Activated CD4-positive, alpha-beta T cell treated with anti-CD3 and anti-CD28 coated beads, Interleukin-2, Interleukin-6, amounts not matched to agents 100 ng/mL and 50 ng/mL, durations not matched to agents 16 hours and 8 hours (primary cell): ENCODE measurements around the gene NHSL1.

Experiments
- DNase-seq: peaks from one replicate; pipeline ENCODE4 v3.0.0-alpha.2; 2020

The NHSL1 gene, protein sequence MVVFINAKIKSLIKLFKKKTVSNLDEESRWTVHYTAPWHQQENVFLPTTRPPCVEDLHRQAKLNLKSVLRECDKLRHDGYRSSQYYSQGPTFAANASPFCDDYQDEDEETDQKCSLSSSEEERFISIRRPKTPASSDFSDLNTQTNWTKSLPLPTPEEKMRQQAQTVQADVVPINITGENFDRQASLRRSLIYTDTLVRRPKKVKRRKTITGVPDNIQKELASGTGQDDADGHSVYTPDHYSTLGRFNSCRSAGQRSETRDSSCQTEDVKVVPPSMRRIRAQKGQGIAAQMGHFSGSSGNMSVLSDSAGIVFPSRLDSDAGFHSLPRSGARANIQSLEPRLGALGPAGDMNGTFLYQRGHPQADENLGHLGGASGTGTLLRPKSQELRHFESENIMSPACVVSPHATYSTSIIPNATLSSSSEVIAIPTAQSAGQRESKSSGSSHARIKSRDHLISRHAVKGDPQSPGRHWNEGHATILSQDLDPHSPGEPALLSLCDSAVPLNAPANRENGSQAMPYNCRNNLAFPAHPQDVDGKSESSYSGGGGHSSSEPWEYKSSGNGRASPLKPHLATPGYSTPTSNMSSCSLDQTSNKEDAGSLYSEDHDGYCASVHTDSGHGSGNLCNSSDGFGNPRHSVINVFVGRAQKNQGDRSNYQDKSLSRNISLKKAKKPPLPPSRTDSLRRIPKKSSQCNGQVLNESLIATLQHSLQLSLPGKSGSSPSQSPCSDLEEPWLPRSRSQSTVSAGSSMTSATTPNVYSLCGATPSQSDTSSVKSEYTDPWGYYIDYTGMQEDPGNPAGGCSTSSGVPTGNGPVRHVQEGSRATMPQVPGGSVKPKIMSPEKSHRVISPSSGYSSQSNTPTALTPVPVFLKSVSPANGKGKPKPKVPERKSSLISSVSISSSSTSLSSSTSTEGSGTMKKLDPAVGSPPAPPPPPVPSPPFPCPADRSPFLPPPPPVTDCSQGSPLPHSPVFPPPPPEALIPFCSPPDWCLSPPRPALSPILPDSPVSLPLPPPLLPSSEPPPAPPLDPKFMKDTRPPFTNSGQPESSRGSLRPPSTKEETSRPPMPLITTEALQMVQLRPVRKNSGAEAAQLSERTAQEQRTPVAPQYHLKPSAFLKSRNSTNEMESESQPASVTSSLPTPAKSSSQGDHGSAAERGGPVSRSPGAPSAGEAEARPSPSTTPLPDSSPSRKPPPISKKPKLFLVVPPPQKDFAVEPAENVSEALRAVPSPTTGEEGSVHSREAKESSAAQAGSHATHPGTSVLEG (N-terminal part only)

DNA sequence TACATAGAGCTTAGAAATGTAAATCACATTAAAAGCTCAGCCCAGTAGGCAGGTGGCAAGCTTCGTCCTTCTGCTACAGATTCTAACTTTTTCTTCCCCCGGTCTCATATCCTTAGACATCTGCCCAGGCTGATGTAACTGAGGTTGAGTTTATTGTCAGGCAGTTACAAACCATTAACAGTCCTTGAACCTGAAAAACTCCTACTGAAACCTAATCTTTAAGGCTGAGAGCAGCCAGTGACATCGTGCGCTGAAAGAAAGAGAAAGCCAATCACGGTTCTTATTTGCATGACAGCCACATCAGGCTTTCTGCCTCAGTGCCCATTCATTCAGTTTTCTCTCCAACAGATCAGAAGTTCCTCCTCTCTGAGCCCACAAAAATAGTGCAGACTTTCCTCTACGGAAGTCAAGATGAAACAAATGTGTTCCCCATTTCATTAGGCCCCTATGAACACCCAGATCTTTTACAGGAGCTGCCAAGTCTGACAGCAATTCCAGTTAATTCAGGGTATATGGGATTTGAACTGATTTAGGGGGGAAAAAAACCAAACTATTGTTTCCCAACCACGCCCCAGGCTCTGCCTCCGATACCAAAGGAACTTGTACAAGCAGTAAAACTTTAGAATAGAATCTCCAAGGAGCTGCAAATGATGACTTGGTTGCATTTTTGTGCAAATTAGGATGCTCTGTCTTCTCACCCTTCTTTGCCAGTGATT lies at the start of gene NHSL1:
NHSL1 (minus strand) TSS at position 192 of the 716 bp plus-strand sequence. CDS start 204 bp downstream, outside the sequence.
- no peak for DNase-seq

DNA sequence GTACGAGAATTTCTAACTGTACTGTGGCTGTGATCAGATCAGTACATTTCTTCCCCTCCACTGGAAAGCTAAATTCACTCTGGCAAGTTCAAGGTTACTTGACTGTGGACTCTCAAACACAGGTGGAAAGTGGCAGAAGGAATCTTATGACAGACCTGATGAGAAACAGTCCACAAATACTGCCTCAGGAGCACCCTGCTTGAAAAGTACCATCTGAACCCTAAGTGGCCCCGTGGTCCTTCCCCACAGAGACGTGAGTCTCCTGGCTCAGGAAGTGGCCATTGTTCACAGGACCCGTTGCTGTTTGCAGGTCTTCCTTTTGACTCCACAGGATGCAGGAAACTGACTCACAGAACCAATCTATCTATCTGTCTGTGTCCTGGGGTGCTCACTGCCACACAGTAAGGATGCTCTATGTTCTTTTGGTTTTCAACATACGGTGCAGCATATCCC lies 47.5 kb upstream of the NHSL1 start:
- peak; percentile 61 for DNase-seq

DNA sequence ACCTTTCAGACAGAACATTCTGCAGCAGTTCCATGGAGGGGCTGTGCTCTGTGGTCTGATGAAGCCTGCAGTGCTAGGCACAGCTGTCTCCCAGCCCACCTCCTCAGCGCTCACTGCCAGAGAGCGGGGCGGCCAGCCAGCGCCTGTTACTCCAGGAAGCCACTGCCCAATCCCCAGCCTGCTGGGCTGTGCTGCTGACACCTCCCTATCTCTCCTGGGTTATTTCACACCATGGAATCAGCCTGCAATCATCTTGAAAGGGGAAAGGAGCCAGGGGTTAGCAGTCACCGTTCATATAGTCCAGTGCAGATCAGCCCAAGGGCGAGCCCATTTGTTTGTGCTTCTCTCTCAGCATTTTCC lies 46.3 kb upstream of the NHSL1 start:
- no peak for DNase-seq

DNA sequence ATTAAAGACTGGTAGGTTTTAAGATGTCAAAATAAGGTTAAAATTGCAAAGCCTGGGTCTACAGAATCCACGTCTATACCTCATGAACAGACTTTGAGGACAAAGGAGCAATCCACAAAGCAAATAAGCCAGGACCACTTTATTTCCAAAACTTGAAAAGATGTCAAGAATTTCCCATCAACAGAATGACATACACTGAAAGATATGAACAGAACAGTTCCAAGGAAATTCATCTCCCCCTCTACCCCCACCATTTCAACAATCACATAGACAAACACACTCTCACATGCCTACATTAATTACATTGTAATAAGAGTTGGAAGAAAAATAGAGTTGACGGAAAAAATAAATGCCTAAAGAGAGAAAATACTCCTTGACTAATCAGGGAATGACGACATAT lies 45.2 kb upstream of the NHSL1 start:
- DNase-seq, result no peak

DNA sequence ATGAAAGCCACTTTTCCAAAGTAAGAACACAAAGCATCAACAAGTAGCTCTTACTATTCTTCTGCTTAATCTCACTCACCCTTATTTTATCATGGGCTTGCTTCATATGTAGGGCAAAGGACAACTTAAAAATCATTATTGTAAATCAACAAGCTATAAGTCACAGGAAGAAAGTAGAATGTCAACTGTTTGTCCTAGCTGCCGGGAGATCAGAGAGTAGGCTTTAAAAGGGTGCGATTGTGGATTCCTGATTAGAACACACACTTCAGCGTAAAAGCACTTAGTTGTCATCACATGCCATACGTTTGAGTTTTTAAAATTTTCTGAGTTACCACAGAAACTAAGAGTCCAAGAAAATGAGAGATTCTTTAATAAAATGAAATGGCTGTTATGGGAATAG lies 44.4 kb upstream of the NHSL1 start:
- DNase-seq, result no peak

DNA sequence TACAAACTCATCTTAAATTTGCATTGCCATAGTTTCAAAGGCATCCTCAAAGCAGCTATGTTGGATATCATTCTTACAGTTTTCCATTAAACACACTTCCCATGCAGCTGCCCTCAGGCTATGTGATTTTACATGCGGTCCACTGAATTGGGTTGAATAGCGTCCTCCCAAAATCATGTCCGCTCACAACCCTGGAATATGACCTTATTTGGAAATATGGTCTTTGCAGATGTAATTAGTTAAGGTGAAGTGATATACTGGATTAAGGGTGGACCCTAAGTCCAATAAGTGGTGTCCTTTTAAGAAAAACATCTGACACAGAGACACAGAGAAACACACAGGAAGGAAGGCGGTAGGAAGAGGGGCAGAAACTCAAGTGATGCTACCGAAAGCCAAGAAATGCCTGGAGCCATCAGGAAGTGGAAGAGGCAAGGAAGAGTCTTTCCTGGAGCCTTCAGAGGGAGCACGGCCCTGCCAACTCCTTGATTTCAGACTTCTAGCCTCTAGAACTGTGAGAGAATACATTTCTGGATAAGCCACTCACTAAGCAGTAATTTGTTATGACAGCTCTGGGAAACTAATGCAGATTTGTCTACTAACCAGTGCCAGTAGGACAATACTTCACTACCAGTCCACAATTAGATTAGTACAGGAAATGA lies 42.7 kb upstream of the NHSL1 start:
- DNase-seq, result no peak

DNA sequence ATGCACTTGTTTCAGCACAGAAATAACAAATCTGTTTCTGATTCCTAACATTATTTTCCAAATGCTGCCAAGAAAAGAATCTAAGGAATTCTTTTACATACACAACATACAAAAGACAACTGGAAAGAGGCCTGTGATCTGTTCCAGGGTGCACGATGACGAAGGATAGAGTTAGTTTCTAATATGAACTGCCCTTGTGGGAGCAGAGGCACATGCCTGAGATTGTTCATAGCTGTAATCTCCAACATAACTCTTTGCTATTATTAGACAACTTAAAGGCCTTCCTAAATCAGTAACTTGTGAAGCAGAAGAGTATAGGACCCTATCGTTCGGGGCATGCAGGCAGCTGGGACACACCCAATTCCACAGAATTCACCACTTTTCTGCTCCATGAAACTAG lies 41.2 kb upstream of the NHSL1 start:
- no peak for DNase-seq

DNA sequence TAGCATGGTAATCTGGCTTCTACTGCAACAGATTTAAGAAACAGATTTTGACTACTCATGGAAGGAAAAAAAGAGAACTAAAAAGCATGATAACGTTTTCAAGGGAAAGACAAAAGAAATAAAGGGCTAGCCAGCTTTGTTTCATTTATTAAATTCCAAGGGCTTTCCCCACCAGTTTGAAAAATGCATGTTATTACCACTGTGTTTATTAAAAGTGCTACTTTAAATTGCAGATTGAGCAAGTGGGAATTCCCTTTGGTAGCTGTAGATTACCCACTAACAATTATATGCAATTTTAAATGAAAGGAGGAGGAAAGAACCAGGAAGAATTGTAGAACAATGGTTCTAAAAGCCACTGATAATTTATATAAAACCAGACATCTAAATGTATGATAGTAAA lies 40.6 kb upstream of the NHSL1 start:
- no peak for DNase-seq

DNA sequence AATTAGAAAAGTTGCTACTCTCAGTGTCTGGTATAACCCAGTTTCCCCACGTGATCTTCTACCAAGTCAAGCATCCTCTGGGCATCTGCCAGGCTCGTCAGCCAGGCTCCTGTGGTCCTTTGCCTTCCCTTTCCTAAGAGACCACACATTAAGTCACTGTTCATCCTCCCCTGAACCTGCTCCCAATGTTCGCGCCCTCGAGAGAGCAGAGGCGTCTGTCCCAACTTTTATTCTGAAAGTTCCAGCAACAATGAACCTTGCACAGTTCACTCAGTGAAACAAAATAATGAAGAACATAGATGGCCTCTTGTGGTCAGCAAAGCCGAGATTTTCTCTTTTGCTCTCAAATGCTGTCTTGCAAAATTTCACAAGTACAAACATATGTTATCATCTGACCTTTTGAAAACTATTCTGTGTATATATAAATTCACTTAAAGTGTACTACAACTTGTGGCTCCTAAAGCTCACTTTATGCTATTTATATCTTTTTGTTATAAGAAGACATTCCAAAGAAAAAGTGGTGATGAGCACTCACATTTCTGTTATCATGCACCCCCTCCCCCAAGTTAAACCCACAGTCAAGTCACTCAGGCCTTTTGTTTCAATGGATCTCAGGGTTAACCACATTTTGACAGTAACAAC lies 39.2 kb upstream of the NHSL1 start:
- no peak for DNase-seq

DNA sequence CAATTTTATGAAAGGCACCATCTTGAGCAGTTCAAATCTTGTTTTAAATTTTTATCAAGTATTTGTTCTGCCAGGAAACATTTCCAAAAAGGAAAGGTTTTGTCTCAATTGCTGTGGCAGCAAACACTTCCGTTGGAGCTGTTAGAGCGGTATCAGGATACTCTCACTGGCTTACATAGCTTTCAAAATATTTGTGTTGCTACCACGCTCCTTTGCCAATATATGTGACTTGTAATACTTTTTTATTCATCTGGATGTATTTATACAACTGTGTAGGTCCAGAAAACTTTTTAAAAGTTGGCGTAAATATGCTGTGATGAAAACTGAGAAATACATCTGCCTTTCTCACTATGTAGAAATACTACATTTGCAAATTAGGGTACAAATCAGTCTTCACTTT lies 37.8 kb upstream of the NHSL1 start:
- no peak for DNase-seq

DNA sequence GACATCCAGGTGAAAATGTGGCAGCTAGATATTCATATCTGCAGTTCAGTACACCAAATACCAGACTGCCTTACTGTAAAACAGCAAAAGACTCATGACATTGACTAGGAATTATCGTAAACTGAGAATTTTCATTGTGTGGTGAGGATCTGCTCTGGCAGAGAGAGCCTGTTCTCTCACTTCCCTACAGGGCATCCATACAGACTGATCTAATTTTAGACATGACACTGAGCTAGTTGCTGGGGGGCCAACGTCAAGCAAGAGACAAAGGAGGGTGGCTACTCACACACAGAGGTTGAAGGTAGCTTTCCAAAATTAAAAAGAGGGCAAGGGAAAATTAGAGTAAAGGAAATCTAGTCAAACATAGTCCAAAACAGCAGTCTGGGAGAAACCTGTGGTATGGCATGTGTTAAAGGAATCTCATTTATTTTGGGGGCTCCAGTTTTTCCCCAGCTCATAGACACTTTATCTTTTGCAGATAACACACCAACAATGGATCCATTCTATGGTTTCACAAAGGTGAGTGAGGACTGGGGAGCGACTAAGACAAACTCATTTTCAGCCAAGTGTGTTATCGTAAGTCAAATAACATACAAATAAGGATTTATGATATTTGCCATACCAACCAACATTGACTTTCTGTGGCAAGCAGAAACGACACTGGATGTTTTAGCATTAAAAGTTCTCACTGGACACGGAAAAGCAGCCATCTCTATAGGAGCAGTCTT lies 36.6 kb upstream of the NHSL1 start:
- no peak for DNase-seq

DNA sequence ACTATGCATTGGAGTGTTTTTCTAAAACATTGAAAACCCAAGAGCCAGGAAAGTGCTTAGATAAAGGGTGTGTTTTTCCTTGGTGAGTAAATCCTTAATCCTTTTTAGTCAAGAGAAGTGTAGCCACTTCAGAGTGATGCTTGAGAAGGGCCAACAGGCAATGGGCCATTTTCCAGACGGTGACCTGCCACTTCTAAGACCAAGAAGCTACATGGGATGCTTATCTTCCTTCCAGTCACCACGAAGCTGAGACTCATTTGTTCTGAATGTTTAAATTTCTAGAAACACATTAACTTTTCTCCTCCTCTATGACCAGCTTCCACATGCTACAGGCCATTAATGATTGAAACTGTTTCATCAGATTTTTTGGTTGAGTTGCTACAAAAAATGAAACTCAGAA lies 34.4 kb upstream of the NHSL1 start:
- no peak for DNase-seq

DNA sequence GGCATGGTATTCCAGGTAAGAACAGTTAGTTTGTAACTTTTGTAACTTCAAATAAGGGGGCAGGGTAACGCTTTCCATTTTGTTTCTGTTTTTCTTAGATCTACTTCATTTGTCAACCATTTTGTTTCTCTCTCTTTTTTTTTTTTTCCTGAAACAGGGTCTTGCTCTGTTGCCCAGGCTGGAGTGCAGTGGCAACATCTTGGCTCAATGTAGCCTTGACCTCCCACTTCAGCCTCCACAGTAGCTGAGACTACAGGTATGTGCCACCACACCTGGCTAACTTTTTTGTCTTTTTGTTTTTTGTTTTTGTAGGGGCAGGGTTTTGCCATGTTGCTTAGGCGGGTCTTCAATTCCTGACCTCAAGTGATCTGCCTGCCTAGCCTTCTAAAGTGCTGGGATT lies 32.1 kb upstream of the NHSL1 start:
- DNase-seq, result no peak

DNA sequence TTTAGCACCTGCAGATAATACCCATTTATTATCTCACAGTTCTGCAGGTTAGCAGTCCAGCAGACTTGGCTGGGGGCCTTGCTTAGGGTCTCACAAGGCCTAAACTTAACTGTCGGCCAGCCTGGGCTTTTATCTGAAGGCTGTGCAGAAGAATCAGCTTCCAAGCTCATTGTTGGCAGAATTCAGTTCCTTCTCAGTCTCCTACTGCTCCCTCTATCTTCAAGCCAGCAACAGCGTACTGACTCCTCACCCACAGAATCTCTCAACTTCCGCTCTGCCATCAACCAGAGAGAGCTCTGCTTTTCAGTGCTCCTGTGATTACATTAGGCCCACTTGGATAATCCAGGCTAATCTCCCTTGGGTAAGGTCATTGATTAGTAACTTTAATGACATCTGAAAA lies 30.2 kb upstream of the NHSL1 start:
- DNase-seq, result no peak

DNA sequence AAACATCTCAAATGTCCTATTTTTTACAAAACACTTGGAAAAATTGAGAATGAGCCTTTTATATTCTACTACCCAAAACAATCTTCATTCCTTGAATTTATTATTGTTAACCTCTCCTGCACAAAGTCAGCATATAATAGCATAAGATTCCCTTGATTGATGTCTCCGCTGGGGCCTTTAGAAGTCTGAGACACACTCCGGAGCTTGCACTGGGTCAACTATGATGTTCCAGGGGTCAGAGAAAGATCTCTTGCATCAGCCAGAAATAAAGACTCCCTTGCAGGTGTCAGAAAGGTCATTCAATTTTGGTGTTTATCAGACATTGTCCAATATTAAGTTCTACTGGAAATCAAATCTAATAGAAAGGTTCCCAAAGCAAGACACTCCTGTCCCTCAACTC lies 29.7 kb upstream of the NHSL1 start:
- no peak for DNase-seq

DNA sequence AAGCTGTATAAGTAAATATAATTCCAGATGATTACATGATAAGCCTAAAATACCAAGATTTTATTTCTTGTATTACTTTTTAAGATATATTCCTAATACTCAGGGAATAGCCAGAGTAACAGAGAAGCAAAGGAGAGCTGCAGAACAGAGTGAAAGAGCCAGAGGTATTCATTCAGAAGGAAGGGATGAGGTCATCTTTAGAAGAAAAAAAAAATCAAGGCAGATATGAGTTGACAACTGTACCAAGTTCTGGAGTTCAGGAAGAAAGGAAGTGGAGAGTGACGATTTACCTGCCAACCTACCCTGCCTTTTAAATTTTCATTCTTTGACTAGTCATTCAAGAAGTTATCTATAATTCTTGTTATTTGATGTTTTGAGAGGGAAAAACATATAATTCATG lies 28.8 kb upstream of the NHSL1 start:
- DNase-seq, result no peak

DNA sequence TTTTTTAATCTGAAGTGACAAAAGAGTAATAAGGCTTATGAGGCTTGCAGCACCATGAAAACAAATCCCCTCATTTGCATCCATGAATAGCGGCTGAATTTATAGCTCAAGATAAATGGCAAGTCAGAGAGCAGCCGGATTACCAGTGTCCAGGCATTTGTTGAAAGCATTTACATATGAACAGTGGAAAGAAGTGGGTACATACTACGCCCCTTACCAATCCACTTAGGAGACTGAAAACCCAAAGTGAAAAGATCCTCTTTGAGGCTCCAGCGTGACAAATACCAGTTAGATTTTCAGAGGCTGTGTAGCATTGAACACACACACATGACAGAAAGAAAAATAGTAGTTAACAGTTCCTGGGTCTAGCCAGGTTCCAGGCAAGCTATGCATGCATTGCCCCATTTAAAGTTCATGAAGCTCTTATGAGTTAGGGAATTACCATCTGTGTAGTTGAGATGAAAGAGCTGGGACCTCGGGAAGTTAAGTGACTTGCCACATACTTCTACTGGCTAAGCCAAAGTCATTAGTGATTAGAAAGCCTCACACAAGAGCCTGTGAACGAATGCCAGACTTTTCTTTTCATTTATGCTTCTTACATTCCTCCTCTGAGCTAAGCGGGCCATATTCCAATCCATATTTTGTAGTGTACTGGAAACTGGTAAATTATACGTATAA lies 28.3 kb upstream of the NHSL1 start:
- no peak for DNase-seq

DNA sequence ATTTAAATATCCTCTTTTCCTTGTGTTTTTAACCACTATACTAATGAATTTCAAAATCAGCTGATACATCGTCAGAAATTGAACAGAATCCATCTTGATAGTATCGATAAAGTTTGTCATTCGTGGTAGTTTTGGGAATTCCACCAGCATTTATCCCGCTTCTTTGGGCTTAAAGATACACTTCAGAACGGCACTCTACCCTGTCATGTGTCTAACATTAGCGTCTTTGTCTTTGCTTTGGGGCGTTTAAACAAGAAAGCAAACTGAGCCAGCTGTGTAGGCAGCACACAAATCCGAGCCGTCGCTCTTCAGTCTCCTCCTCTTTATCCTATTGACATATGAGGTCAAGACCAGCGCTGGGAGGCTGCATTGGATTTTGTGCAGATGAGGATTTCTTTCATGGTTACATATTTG lies 27.5 kb upstream of the NHSL1 start:
- DNase-seq, result no peak

DNA sequence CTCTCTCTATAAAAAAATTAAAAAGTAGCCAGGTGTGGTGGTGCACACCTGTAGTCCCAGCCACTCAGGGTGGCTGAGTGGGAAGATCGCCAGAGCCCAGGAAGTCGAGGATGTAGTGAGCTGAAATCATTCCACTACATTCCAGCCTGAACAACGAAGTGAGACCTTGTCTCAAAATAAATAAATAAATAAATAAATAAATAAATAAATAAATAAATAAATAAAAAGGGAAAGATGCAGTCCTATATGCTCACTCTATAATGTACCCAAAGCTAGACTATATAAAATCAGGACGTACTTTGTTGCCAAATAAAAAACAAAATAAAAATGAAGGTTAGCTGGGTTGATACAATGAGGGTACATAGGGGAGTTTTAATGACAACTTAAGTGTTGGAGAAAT lies 26.1 kb upstream of the NHSL1 start:
- no peak for DNase-seq

DNA sequence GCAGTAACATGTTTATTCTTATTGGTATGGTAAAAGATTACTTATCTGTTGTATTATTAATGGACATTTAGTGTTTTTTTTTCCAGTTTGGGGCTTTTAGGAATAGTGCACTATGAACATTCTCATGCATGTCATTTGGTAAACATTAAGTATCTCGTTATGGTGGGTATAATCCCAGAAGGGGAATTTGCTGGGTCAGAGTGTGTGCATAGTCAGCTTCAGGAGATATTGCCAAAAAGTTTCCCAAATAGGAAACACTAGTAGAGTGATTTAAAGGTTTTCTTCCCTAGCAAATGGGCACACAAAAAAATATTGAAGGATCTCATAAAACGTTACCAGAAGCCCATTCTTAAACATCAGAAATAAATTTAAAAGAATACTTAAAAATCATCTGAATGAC lies 25.2 kb upstream of the NHSL1 start:
- DNase-seq, result no peak
